ENCODE measurements around the gene JARID2.
"Not testable (repeated sequence)": the region's sequence is repeated elsewhere in the genome, so short reads cannot be mapped to it uniquely, and the experiment has no call there.

Gene JARID2

DNA sequence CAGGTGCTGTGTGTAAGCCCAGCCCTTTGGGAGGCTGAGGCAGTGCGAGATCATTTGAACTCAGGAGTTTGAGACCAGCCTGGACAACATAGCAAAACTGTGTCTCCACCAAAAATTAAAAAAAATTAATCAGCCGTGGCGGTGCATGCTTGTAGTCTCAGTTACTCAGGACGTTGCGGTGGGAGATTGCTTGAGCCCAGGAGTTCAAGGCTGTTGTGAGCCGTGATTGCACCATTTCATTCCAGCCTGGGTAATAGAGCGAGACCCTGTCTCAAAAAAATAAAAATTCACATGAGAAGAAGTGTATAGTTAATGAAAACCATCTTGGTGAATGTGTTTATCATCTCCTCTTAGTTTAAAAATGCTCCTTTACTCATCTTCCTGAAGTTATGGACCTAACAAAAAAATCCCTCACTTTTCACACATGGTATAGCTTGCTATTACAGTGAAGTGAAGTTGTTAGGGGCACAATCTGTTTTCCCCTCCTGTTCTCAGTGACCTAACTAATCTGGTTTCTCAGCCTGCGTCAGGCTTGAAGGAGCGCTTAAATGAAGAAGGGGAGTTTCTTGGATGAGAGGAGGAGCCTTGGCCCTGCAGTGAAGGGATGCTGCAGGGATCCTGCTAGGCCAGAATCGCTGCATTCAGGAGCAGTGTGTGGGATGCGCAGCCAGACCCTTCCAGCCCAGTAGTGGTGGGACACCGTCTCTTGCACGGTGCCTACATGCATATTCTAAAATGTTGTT, 45.3 kb downstream of the JARID2 start:
- no peak for DNase-seq

DNA sequence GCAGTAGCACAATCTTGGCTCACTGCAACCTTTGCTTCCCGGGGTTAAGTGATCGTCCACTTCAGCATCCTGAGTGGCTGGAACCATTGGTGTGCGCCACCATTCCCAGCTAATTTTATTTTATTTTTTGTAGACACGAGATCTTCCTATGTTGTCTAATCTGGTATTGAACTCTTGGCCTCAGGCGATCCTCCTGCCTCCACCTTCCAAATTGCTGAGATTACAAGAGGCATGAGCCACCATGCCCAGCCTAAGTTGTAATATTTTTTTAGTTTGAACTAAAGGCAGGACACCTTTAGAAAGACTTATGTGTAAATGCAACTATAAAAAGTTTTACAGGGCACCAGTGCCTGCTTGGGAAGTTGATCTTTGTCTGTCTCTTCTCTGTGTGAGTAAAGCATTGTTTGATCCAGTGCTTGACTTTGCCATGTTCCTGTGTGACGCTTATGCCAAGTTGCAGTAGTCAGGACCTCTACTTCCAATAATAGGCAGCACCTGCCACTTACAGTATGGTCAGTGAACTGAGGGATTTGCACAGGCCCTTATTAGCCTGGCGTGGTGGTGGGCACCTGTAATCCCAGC, 46.9 kb downstream of the JARID2 start:
- no peak for DNase-seq

DNA sequence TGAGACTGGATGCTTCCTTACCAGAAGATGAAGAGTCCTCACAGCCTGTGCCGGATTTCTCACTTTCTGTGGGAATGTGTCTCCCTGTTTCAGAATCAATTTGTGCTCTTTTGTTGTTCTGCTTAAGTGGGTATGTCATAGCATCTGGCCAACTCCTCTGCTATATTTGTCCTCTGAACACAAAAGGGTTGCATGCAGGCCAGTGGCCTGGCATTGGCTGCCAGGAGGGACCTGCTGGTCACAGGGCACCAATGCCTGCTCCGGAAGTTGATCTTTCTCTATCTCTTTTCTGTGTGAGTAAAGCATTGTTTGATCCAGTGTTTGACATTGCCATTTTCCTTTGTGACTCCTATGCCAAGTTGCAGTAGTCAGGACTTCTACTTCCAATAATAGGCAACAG, 47.8 kb downstream of the JARID2 start:
- no peak for DNase-seq

DNA sequence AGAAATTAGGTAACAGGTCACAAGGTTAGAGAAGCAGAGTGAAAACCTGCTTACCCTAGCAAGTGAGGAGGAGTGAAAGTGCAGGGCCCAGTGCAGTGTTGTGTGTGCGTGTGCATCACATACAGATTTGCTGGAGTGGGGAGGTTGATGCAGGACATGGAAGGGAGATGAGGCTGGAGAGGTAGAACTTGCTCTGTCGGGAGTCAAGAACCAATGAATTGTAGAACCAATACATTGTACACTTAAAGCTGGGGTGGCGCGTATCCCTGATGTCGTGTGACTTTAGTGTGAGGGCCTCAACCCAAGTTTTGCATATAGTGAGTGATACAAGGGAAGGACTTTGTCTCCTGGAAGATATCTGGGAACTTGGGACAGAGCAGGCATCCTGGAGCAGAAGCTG, 48.6 kb downstream of the JARID2 start:
- no peak for DNase-seq

DNA sequence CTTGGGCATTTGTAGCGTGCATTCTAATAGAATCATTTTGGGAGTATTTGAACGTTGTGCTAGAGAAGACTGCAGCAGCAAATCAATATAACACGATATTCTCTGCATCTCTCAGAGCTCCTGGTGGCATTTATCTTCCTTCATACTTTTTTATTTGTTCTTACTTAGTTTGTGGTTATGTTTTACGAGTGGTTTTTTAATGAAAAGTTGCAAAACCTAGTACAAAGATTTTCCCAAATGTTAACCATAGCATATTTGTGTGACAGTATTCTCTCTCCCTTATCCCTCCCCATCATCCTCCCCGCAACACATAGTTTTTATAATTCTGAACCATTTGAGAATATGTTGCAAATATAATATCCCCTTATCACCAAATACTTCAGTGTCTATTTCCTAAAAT, 50.4 kb downstream of the JARID2 start:
- DNase-seq: no peak

DNA sequence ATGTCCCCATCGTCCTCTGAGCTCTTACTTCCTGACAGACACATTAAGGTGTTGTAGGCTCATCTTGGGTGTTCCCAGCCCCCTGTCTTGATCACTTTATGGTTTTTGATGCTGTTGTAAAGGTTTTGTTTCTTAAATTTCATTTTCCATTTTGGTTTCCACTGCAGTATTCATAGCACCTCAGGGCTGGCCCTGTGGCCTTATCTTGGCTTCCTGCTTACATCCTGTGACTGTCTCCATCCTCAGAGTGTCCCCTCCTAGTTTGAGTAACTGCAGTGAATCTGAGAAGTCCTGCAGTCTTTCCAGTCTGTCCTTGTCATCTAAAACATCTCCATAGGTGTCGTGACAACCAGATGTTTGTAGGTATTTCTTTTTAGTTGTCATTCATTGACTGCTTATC, 50.9 kb downstream of the JARID2 start:
- DNase-seq: no peak

DNA sequence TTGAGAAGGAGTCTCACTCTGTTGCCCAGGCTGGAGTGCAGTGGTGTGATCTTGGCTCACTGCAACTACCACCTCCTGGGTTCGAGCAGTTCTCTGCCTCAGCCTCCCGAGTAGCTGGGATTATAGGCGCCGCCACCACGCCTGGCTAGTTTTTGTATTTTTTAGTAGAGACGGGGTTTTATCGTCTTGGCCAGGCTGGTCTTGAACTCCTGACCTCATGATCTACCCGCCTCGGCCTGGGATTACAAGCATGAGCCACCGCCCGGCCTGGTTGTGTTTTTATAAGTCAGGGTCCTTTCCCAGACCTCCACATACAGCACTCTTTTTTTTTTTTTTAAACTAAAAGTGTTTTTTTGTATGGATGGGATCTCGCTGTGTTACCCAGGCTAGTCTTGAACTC, 51.3 kb downstream of the JARID2 start:
- DNase-seq: not testable (repeated sequence)

DNA sequence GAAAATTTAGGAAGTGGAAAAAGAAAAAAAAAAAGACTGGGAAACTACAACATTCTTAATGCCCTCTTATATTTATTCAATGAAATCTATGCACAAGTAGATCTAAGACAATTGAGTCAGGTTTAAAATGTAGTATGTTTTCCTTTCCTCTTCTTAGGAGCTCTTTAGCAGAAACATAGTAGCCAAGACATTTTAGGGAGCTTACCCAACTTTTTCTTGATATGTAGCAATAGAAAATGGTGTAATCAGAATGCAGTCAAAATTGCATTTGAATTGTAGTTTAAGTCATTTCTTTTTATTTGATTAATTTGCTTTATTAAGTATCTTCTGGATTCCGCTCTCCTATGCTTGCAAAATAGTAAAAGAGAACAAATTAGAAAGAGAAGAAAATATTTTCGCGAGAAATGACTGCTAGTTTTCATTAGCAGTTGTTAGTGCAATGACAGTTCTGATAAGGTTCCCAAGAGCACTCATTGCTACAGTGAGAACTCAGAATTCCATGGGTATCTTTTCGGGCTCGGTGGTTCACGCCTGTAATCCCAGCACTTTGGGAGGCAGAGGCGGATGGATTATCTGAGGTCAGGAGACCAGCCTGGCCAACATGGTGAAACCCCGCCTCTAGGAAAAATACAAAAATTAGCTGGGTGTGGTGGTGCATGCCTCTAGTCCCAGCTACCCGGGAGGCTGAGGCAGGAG, 52.2 kb downstream of the JARID2 start:
- DNase-seq: no peak

DNA sequence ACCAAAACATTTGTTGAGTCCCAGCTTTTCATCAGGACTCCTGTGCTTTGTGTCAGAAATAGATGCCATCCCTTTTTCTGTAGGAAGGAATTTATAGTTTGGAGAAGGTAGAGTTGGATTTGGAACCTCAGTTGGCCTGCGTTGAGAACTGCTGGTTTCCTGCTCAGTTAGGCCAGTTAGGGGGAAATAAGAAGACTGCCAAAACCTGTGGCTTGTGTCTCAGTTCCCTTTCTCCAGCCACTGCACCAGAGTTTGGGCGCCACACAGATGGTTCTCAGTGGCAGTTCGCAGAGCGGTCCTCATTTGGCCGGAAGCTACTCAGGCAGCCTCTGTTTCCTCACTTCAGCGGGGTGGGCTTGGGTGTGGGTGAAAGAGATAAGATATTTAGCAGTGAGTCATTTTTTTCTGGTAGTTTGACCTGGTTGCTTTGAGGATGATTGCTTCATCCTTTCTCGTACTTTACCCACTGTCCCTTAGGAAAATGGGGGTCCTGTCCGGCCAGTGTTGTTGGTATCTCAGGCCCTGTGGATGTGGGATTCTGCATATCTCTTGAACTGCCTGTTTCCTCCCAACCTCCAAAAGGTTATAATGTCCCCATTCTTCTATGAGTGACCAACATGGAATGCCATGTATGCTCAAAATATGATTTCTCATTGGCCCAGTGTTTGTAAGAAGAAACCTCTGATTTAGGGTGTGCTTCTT, 53.7 kb downstream of the JARID2 start:
- DNase-seq: no peak

DNA sequence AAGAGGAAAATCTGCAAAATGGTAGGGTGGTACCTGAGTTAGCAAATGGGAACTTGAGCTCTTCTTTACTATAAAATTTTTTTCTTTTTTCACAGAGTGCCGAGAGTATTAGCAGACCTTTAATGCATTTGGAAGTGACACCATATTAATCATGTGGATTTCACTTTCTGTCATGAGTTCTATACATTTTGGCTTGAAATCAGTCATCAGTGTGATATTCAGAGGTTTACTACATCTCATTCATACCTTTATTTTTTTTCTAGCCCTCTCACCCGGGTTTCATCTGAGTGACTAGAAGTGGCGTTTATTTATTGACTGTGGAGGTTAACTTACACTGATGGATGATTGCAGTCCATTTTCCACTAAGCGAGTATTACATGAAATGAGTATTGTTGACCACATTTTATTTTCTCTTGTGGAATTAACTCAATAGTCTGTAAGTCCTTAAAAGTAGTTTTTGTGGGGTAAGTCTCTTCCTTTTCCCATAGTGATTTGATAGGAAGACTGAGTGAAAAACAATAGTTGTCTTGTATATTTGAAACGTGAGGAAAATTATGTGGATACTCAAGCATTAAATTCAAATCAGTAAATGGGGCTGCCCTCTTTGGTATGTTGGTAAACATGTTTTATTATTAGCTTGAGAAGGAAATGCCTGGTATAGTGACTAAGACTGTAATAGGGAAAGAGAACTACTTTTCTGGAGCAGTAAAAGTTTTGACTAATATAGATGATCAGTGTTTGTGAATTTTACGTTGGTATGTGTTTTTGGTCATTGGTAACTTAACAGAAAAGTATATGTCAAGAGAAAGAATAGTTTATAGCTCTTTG, 55.5 kb downstream of the JARID2 start:
- no peak for DNase-seq

DNA sequence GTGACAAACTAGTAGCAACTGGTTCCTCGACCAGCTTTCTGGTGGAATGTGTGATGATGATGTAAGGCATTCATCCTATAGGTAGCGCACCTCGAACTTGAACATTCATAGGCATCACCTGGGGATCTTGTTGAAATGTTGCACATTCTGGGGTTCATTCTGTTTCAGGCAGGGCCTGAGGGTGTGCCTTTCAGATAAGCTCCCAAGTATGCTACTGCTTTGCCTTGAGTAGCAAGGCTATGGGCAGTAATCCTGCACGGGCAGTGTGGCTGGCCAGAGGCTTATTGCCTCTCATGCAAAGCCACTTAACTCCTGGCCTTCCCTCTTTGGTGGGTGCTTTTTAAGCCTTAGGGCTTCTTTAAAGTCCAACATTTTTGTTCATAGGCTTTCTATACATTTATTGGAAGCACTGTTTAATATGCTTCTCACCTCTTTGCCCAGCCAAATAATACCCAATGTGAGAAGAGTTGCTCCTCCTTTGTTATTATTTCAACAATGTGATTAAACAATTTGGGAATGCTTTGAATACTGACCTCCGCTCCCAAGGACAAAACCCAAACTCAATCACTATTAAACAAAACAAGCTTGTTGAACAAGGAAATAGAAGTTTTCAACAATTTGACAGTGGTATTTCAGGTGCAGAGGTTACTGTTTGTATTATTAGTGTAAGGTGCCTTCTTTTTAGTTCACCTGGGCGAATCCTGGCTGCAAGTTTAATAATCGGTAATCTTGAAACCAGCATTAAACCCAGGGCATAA, 57.5 kb downstream of the JARID2 start:
- DNase-seq: no peak

DNA sequence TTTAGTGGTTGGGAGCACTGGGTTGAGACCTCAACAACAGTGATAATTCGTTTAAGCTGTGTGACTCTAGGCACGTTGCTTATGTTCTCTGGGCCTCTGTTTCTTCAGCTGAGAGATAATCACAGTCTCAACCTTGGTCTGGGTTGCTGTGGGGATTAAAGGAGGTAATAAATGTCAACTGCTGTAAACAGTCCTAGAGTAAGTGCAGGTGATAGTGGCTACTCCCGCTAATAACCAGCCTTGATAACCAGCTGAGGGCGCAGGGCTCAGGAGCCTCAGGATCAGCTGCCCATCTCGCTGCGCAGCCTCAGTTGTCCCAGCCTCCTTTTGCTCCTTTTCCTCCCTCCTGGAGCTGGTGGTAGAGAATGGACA, 58.0 kb downstream of the JARID2 start:
- DNase-seq: no peak

DNA sequence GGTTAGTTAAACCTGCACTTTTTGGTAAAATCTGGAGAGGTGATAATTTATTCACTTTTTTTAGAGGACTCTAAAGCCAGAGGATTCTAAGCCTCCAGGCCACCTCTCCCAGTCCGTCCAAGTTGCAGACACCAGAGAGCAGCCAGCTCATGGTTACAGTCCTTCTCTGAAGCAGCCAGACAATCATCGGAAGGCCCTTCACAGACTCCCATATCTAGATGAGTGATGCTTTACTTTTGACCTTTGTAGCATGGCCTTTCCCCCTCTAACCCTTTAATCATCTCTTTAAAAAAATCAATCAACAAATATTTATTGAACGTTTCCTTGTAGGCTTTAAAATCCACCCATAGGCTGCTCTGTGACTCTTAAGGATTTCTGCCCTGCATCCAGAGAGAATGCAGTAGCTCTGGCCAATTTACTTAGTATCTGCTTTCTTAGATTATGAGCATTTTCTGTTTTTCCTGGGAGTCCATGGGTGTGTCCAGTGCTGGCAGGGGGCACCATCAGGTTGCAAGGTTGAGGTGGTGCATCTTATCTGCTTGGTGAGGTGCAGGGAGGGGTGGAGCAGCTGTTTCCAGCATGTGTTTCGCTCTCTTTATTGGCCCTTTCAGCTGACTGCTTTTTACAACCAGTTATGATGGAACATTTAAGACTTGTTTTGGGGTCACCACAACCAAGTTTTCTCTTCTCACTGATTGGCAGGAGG, 58.6 kb downstream of the JARID2 start:
- DNase-seq: no peak

DNA sequence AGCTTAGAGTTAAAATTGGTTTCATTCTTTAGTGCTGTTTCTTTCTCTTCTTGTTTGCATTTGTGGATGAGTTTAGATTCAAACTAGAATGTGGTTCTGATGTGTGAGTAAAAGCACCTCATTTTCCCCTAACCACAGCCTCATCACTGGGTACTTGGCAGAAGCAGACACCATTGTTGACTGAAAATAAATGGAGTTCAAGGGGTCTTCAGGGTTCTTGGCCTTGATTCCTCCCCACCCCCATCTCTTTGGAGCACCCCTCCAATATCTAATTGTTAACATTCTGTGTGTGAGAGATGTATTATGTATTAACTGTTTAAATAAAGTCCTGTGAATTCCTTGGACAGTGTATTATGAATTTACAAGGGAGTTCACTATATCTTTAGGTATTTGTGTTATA, 59.6 kb downstream of the JARID2 start:
- no peak for DNase-seq

DNA sequence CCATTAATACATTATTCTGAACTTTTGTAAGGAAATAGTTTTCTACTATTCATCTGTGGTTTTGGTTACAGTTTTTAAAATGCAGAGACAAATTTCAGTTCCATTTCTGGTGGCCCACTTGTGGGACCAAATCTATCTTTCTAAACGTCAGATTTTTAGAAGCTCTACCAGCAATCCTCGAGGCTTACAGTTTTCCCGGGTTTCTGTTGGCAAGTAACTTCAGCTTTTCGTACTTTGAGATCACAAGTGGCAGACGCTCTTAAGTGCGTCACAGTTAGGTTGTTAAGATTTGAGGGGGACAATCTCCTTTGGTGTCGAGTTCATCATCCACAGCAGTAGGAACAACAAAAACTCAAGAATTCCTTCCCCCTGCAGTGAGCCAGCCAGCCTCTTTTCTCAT, 60.0 kb downstream of the JARID2 start:
- no peak for DNase-seq

DNA sequence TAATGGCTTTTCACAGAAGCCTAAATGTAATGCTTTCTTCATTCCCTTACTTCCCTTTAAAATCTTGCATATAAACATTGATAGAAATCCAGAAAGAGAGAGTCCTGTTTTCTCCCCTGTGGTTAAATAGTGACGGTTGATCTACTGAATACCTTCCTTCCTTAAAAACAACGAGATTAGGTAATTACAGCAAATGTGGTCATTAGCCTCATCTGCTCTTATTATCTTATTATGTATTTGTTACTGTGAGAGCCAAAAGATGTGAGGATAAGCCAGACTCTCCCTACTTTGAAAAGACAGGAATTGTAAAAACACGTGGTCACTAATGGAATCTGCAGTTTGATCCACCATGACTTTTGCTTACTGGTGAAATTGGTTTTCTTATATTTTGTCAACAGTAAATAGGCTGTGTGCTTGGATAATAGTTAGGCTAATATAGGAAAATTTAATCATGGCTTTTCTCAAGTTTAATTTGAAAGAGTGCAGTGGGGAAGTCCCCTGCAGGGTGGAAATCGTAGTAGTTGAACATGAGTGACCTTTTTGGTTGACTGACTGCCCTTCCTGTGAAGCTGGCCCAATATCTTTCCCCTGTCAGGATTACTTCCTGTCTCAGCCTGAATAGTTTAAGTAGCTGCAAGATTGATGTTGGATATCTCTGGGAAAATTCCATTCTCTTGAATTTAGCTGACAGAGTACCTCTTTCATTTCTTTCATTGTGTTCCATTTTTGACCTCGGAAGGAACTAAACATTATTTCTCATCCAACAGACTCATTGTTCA, 62.8 kb downstream of the JARID2 start:
- DNase-seq: no peak

DNA sequence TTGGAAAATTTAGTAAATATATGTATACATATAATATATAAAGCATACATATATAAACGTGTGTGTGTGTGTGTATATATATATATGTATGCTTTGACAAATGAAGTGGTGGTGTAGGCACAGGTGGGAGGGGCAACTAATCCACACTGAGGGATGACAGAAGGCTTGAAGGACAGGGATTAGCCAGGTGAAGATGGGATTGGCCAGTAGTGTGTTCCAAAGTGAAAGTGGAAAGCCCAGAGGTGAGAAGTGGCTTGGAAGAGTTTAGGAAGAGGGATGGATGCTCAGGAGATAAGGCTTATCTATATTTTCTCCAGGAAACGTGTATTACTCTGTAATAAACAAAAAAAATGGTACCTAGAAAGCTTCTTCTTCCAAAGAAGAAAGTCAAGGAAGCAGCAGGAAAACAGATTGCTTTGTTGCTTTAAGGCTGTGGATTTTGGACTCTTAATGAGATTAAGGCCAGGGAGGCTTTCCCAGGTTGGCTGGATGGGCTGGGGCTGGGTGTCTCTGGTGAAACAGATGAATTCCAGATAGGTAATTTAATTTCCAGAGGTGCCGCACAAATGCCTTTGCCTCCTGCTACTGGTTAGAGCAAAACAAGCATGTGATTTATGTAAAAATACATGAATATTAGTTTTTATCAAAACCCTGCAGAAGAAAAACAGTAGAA, 63.9 kb downstream of the JARID2 start:
- DNase-seq: no peak

DNA sequence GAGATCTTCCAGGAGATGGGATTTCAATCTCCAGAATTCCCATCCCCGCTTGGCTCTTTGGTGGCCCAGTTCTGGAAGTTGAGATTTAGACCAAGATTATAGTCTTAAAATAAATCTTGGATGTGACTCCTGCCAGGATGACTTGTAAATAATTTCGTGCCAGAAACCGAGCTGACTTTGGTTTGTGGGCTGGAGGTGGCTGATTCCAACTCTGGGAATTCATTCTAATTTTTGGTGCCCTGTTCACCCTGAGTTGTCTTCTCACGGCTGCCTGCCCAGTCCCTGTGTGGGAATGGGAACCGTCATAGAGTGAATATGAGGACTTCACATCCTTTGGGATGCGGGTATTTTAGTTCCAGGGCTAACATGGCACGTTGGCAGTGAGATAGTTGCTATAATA, 64.8 kb downstream of the JARID2 start:
- DNase-seq: no peak

DNA sequence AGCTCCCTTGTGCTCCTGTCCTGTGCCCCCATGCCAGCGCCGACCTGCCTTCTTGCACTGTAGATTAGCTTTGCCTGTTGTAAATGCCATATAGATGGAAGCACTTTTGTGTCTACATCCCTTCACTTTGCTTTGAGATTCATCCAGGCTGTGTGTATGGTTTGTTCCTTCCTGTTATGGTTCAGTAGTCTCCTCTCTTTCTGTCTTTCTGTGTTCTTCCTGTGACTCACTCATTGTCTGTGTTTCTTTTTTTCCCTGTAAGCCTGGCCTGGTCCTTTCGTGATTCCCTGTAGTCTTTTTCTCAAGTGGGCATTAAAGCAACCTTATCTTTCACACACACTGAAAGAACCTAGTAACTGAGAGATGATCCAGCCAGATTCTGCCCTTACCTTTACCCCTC, 66.6 kb downstream of the JARID2 start:
- DNase-seq: no peak

DNA sequence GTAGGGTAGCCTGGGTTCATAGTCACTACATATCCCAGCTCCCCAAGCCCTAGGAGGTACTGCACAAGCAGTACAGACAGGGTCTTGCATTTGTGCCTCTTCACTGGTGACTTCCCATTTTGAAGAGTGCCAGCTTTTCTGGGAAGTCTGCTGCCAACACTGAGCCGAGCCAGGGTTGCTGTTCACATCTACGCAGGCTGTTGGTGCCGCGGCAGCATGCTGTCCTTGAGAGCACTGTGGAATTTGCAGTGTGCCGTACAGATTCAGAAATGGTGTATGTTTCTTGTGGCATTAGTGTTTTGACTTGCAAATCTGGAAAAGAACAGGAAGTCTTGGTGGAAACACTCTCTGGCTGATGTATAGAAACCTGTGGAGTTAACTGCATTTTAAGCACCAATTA, 67.5 kb downstream of the JARID2 start:
- no peak for DNase-seq

Data from NCI-H510A treated with DMSO at 0.1 percent for 48 hours (cell line).